EH (cell line): ENCODE results near the gene ZNF385C.

Experiments used
- DNase-seq: peaks from one replicate; pipeline ENCODE4 v3.0.0-alpha.2; 2015; ENCODE audit warnings: low read depth

ZNF385C gene

DNA sequence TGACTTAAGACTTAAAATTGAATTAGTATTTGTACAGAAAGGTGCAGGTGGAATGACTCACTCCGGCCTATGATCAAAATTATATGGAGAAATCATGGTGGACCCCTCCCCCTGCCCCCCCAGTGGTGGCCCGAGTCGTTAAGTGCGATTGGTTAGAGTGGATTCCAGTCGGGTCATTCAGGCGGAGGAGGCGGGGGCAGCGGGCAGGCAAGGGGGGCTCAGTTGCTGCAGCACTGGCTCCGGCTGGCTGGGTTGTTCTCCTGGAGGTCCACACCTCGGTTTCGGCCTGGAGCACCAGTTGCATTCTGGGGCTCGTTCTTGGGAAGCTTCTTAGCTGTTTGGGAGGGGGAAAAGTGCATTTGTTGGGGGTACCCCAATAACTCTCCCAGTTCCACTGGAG, 27.3 kb upstream of the ZNF385C start:
- DNase-seq: no peak

DNA sequence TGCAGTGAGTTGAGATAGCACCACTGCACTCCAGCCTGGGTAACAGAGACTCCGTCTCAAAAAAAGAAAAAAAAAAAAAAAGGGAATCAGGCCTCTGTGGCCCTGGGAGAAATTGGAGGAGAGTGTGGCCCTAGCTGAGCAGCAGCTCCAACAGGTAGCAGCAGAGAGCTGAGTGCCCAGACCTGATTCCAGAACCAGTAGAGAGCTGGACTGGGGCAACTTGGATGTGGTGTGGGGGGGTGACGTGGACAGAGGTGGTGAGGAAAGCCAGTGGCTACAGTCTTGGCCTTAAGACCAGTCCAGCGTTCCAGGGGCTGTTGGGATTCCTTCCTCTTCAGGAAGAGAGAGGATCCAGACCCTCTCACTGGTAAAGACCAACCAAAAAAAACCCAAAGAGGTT, 26.0 kb upstream of the ZNF385C start:
- no peak for DNase-seq

DNA sequence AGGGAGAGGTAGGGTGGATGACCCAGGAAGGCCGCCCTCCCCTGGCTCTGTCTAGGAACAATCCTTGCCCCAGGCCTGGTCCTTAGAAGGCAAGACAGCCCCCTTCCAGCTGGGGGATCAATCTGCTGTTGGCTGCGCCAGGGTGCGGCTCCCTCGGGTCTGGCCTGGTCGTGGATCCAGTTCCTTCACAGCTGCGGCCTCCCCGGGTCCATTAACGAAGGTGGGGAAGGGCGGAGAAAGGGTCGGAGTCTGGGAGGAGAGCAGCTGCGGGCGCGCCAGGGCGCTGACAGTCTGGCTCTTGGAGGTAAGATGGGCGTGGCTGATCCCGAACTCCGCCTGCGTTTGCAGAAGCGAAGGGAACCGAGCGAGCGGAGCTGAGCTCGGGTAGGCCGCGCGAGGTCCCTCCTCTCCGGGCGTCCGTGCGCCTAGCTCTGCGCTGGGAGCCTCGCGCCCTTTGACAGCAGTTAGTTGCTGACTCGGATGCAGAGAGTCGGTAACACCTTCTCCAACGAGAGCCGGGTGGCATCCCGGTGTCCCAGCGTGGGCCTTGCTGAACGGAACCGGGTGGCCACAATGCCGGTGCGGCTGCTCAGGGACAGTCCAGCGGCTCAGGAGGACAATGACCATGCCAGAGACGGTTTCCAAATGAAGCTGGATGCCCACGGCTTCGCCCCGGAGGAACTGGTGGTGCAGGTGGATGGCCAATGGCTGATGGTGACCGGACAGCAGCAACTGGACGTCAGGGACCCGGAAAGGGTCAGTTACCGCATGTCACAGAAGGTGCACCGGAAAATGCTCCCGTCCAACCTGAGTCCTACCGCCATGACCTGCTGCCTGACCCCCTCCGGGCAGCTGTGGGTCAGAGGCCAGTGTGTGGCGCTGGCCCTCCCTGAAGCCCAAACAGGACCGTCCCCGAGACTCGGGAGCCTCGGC, 24.4 kb upstream of the ZNF385C start, which contains the start of gene HSPB9:
Gene HSPB9 (plus strand): TSS at position 434 of the 933 bp plus-strand sequence. CDS start 47 bp downstream, at position 481.
- DNase-seq: no peak

DNA sequence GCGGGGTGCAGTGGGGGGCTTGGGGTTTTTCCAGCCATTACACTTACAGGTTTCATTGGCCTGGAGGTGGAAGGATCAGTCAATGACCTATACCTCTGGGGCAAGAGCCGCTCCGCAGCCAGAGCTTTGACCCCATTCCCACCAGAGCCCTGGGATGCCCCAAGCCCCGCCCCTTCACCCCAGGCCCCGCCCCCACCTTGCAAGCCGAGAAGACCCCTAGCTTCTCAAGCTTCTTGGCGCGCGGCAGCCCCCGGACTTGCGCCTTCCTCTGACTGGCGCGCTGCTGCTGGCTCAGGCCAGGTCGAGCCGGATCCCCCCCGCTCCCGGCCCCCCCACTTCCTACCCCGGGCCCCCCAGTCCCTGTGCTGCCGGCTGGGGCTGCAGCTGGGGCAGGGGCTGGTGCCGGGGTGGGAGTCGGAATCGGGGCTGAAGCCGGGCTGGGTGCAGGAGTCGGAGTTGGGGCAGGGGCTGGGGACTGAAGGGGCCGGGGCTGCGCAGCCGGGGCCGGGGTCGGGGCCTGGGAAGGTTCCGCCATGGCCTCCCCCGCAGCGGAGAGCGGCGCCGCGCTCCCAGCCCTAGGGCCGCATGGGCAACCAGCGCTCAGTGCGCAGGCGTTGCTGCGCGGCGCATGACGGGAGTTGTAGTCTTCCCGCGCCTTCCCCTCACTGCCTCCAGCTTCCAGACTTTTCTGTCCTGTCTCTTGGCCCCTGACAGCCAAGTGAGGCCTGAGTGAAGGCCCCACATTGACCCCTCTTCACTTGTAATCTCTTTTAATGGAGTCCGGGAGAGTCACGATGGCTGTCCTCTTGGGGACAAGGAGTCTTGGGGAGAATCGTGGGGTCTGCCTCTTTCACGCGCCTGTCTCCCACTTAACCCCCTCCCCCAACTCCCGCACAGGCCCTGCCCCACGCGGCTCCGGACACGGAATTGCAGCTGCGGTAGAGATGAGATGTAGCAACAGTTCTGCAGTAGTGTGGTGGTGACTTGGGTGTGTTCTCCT, 22.8 kb upstream of the ZNF385C start, which contains the start of gene KAT2A:
Gene KAT2A (minus strand): TSS at position 598 of the 1,000 bp plus-strand sequence. CDS start 63 bp downstream, at position 535.
- peak; percentile 84 for DNase-seq

DNA sequence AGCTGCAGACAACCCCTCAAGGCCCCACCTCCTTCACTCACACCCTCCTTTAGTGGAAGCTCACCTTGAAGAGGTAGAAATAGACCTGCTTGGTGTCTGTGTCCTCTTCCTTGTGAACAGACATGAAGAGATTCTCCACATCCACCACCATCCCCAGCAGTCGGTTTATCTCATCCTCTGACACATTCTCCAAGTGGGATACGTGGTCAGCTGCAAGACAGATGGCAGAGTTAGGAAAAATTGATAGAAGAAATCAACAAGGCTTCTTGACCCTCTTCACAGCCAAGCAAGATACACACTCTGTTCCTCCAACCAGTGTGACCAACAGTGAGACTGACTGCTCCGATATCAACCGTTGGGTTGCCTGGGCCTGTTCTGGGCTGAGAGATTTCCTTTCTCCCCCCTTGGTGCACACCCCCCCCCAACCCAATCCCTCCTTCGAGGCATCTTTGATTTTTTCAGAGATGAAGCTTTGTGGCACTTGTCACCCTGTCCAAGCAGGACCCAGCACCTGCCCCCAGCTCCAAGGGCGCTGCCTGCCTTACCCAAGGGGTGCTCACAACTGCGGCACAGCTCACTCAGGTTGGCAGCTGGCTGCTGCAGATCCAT, 22.0 kb upstream of the ZNF385C start:
- peak; percentile 12 for DNase-seq

DNA sequence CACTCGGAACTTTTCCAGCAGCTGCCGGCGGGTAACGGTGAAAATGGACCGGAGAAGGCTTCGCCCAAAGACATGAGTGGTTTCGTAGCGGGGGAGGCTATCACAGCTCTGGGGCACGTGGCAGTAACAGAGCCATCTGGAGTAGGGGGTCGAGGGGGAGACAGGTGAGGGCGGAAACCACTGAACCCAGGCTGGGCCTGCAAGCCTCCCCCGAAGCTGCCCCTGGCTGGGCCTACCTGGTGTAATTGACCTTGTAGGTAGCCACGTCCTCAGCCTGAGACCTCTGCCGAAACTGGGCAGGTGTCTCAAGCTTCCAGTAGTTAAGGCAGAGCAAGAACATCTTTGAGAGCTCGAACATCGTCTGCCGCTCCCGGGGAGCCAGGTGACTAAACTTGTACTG, 21.0 kb upstream of the ZNF385C start:
- DNase-seq: no peak

DNA sequence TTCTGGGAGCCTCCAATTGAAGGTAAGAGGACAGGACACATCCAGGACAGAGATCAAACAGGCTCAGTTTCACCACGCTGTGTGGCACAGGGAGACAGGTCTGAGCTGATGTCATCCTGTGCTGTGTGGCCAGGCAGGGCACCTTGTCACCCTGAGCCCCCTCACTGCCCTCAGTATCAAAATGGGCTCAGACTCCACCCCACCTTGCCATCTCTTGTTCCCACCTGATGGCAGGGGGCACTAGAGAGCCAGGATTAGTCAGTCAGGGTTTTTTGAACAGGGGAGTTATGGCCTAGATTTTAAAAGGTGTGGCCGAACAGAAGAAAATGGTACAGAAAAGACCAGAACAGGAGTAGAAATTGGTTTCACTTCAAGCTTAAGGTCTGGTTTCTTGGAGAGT, 20.3 kb upstream of the ZNF385C start:
- DNase-seq: peak; percentile 41

DNA sequence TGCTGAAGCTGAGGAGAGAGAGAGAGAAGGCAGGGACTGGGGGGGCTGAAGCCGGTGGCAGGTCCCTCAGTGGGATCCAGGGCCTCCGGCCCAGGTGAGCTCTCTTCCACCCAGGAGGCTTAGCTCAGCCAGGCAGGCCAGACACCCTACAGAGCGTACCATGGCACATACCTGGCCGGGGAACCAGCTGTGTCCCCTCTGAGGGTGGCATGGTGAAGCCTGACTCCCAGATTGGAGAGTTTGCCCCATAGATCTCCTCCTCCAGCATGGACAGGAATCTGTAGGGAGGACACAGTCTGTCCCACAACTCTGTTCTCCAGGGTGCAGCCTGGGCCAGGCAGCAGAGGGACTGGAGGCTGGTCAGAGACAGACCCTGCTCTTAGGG, 19.8 kb upstream of the ZNF385C start:
- DNase-seq: no peak

DNA sequence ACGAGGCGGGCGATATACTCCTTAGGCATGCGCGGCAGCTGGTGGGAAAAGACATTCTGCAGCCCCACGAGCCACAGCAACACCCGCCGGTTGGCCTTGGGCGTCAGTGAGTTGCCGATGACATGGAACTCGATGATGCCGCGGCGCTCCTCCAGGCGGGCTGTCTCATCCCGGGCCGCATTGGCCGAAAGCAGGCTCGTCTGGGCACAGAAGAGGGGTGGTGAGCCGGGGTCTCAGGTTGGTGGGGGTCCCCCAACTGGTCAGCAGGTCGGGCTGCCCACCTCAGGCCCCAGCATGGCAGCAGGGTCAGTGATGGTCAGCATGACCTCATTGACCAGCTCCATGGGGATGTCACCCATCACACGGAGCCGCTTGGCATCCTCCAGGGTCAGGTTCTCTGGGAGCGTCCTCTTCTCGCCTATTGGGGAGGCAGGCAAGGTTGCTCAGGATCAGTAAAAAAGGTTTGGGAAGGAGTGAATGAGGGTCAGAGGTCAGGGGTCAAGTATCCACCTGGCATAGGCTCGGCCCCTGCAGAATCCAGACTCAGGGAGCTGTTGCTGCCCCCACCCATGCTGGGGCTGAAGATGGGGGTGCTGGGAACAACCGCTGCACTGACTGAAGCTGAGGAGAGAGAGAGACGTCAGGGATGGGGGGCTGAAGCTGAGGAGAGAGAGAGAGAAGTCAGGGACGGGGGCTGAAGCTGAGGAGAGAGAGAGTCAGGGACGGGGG, 19.3 kb upstream of the ZNF385C start:
- DNase-seq: no peak

DNA sequence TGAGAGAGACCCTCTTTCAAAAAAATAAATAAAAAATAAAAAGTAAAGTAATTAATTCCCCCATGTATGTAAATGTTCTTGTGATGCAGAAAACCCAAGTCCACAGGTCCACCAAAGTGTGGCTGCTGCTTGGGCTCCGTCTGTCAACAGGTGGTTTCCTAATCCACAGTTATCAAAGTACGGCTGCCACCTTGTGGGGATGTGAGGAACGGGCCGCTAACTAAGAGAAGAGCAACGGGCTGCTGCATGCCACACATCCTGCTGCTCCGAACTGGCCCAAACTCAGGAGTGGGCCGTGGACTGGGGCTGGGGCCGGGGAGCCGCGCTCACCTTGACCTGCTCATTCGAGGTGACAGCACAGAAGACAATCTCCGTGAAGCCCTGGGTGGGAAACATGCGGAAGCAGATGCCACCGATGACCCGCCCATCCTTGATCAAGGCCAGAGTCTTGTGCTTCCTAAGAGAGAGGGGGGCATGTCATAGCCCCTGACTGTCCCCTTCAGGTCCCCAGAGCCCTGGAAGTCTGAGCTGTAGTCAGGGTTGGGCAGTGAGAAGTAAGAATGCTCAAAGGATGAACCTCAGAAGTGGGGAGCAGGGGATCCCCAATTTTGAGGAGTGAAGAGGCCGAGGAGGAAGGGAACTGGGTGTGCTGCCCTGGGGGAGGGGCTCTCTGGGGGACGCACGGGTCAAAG, 18.6 kb upstream of the ZNF385C start:
- peak; percentile 81 for DNase-seq

DNA sequence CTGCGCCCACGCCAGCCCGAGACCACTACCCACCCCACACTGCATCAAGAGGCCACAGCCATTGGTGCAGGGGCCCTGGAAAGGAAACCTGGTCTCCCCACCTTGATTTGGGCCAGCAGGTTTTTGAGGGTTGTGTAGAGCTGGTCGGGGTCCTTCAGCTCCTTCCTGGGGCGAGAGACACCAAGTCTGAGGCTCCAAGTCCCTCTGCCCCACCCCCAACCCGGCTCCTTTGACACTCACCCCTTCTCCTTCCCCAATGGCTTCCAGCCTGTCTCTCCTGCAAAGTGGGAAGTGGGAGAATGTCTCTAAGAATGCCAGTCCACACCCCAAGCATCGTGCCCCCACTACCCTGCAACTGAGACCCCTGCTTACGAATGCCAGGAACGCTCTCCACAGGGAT, 15.8 kb upstream of the ZNF385C start:
- no peak for DNase-seq

DNA sequence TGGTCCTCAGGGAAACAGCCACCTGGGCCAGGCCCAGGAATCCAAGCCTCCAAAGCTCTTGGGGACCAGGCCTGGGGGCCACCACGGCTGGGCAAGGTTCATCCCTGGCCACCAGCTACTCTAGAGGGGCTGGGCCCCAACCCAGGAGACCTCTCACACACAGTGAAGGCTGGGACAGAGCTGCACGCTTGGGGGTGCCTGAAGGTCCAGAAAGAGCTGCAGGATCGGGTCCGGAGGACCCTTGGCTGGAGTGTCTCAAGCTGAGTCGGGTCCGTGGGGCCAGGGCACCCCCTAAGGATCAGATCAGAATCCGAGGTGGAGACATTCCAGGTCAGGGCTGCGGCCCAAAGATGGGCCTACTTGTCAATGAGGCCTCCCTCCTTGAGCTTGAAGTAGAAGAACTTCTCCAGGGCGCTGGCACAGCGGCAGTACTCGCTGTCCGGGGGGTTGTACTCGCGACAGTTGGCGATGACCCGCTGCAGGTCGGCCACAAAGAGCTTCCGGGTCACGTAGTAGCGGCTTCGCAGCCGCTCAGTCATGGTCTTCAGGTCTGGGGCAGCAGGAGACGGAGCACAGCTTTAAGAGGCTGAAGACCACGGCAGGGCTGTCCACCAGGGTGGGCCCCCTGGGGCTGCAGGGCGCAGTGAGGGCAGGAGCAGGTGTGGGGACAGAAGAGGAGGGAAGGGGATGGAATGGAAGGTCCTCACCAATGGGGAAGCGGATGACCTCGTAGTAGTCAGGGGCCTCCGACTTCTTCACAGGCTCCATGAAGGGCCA, 15.2 kb upstream of the ZNF385C start:
- DNase-seq: no peak

DNA sequence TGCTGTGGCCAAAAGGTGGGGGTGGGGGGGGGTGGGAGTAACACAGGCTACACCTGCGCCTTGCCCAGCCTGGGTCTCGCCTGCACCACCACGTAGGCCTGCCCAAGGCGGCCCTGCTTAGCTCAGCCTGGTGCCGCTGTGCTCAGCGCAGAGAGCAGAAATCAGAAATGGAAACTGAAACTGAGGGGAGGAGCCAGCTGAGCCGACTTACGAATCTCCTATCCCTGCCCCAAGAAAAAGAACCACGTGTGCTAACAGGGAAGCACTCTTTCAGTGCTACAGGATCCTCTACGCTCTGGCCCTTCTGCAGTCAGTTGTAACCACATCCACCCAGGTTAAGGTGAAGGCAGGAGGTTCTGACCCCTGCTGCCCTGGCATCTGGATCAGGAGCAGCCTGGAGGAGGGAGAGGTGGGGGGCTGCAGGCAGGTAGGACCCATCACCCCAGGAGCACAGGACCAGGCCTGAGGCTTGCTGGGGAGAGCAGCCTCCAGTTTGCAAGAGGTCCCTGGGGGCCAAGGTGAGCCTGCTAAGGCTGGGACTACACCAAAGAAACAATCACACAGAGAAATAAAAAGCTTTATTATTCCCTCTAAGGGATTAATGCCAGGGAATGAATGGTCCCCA, 14.4 kb upstream of the ZNF385C start, which contains the start of gene DHX58:
Gene DHX58 (minus strand): TSS at position 163 of the 625 bp plus-strand sequence. CDS start 822 bp downstream, outside the sequence.
- DNase-seq: peak; percentile 92

DNA sequence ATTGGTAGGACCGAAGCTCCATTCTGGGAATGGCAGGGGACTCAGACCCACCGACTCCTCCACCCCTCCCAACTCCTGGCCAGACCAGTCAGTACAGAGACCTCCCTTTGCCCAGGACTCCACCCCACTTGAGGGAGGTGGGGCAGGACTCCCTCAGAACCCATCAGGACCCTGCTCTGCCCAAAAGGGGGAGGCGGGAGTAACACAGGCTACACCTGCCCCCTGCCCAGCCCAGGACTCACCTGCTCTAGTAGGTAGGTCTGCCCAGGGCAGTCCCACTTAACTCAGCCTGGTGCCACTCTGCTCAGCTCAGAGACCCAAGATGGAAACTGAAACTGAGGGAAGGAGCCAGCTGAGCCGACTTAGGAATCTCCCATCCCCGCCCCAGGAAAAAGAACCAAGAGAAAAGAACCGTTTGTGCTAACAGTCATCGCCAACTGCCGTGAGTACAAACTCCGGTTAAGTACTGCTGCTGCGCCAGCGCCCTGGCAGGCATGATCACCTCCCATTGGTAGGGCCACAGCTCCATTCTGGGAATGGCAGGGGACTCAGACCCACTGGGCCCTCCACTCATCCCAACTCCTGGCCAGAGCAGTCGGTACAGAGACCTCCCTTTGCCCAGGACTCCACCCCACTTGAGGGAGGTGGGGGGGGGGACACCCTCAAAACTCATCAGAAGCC, 13.7 kb upstream of the ZNF385C start:
- DNase-seq: peak; percentile 72

DNA sequence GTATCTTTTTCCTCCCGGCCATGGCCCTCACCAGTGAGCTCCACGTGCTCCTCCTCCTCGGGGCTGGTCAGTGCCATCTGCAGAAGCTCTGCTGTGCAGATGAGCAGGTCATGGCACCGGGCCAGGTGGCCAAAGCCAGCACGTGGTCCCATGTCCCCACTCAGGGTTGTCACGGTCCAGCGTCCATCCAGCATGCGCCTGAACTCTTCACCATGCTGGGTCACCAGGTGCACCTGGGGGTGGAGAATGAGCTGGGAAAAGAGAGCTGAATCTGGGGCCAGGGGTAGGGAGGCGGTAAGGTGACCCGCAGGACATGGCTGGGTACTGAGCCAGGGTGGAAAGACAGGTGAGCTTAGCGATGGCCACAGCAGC, 13.0 kb upstream of the ZNF385C start:
- DNase-seq: no peak

DNA sequence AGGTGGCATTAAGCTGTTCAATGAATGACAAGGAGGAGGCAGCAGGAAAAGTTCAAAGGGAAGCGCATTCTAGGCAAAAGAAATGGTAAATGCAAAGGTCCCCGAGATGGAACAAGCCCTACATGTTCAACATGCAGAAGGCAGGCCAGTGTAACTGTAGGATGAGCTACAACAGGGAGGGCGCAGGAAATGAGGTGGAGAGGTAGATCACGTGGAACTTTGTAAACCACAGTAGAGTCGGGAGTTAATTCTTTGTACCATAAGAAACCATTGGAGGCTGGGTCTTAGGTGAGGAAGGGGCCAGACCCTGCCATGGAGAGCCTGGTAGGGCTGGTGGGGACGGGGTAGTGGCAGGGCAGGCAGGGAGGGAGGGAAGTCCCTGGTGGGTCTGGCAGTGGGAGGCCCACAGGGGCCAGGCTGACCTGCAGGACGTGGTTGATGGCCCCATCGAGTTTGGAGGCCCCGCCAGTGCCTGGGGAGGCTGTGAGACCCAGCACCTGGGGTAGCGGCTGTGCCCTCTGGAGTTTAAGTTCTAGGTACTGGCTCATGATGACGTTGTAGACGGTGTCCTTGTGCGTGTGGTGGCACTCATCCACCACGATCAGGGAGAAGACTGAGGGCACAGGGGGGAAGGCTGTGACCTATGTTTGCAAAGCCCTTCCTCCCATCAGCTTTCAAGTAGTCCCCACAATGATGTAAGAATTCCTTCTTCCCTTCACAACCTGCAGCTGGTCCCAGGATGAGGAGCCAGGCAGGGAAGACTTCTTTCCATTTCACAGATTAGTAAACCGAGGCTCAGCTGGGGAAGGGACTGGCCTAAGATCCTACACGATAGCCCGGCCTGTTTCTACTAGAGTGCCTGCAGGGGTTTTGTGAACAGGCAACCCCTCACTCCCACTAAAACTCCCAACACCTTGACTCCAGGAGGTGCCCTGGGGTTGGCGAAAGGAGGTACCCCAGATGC, 12.3 kb upstream of the ZNF385C start:
- DNase-seq: no peak

DNA sequence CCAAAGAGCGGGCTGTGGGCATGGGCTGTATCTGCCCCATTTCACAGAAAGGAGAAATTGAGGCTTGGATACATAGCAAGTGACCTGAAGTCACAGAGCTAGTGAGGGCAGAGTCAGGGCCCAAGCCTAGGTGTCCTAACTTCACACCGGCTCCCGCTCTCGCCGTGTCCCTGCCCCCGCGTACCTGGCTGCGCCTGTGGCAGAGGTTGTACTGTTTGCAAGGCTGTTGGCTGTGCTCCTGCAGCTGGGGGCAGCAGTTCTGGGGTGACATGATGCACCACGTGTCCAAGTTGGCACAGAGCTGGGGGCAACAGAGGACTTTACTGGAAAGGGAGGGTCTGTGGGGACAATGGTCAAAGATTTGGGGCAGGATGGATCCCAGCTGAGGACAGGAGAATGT, 10.8 kb upstream of the ZNF385C start:
- no peak for DNase-seq
